Fibroblast of lung (primary cell): ENCODE data around the gene GALP. TPM values are rescaled to one million over a fixed set of nuclear protein-coding genes. Genes with fewer than 3 reads are reported as not detected.

ENCODE experiments used
- DNase-seq, 2 donors: peaks; one replicate each; pipeline versions ENCODE4 v3.0.0 to v3.0.0-alpha.2; 2010; ENCODE audit warnings: low read depth in 2 of 2
- H2AFZ ChIP-seq: 2 replicates; pipeline ENCODE4 v1.5.1; 2012; ENCODE audit warnings: low read length, control low read depth, inconsistent platforms
- H3K27ac ChIP-seq: 2 replicates; pipeline ENCODE4 v1.5.1; 2011; ENCODE audit warnings: low read length, control low read depth; ENCODE audit not compliant: insufficient read depth
- H3K27me3 ChIP-seq: 2 replicates; pipeline ENCODE4 v1.5.1; 2011; ENCODE audit warnings: mild to moderate bottlenecking, low read length; ENCODE audit not compliant: control insufficient read depth, insufficient read depth
- H3K36me3 ChIP-seq: 2 replicates; pipeline ENCODE4 v1.5.1; 2011; ENCODE audit warnings: low read length; ENCODE audit not compliant: control insufficient read depth, insufficient read depth
- H3K4me1 ChIP-seq: 2 replicates; pipeline ENCODE4 v1.5.1; 2011; ENCODE audit warnings: low read length; ENCODE audit not compliant: control insufficient read depth, insufficient read depth; ENCODE audit errors: extremely low read depth
- H3K4me2 ChIP-seq: 2 replicates; pipeline ENCODE4 v1.5.1; 2011; ENCODE audit warnings: low read length, control low read depth; ENCODE audit not compliant: insufficient read depth; ENCODE audit errors: extremely low read depth
- H3K4me3 ChIP-seq, 4 experiments: fragments of 200-600 bp in 1 of 4; sonication (generic) in 1 of 4; replicated peaks in 1 of 4; 2 replicates each; pipeline ENCODE4 v1.5.1; 2011 to 2016; ENCODE audit warnings: low read length in 4 of 4, low read depth in 3 of 4, mild to moderate bottlenecking in 3 of 4, control low read depth in 2 of 4, inconsistent platforms in 1 of 4, mixed read lengths in 1 of 4; ENCODE audit not compliant: insufficient read depth in 1 of 4; ENCODE audit errors: control extremely low read depth in 1 of 4
- H3K79me2 ChIP-seq: 2 replicates; pipeline ENCODE4 v1.5.1; 2012; ENCODE audit warnings: mild to moderate bottlenecking, low read length, inconsistent platforms; ENCODE audit not compliant: control insufficient read depth, insufficient read depth
- H3K9ac ChIP-seq: 2 replicates; pipeline ENCODE4 v1.5.1; 2011; ENCODE audit warnings: mild to moderate bottlenecking, low read length, control low read depth; ENCODE audit not compliant: insufficient read depth
- H3K9me3 ChIP-seq: 2 replicates; pipeline ENCODE4 v1.5.1; 2012; ENCODE audit warnings: low read depth, low read length; ENCODE audit not compliant: control insufficient read depth, insufficient read depth
- H4K20me1 ChIP-seq: 2 replicates; pipeline ENCODE4 v1.5.1; 2011; ENCODE audit warnings: low read length; ENCODE audit not compliant: control insufficient read depth, insufficient read depth; ENCODE audit errors: extremely low read depth
- EZH2 ChIP-seq: IDR thresholded peaks from 2 replicates; pipeline ENCODE4 v1.5.1; 2012; ENCODE audit warnings: low read length, control low read depth, mild to moderate bottlenecking; ENCODE audit errors: missing control alignments
- polyA plus RNA-seq, 2 donors: library from polyadenylated mRNA; depleted of rRNA in 1 of 2; stranded (reverse) in 1 of 2; unstranded in 1 of 2; fragments of >200 nt; gene quantifications; 2 replicates each; pipeline ENCODE4 v1.2.1, GENCODE V29; 2011 to 2012; ENCODE audit warnings: missing spikeins in 1 of 2
- total RNA-seq: library from RNA; depleted of rRNA; stranded (reverse); fragments of >200 nt; gene quantifications from 2 replicates; pipeline ENCODE4 v1.2.1, GENCODE V29; 2014
- TF ChIP-seq, protein P1 (sequence below), 2 donors: IDR thresholded peaks in 1 of 2; conservative IDR thresholded peaks in 1 of 2; 1 replicate in 1 of 2; 2 replicates in 1 of 2; pipeline ENCODE4 v1.5.1; 2011 to 2012; ENCODE audit warnings: low read length in 2 of 2, control low read depth in 1 of 2, inconsistent platforms in 1 of 2, low read depth in 1 of 2, mild to moderate bottlenecking in 1 of 2

Gene GALP
- total and polyA plus RNA-seq, 2 donors (not counting 1 experiment from before 2014, with no cell fraction given): not detected

DNA sequence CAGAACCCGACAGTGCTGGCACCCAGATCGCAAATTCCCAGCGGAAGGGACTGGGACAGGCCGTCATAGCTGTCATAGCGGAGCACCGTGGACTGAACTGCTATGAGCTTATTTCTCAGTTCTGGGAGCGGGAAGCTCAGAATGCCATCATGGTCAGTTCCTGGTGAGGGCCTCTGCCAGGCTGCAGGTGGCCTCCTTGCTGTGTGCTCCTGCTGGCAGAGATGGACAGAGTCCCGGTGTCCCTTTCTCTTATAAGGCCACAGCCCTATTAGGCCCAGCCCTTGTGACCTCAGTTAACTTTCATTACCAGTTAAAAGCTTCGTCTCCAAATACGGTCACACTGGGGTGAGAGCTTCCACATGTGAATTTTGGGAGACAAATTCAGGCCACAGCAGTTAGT is 30.1 kb upstream of the GALP start:
- H3K27ac ChIP-seq: no peak overlapping the region
- TF ChIP-seq, protein P1, sequence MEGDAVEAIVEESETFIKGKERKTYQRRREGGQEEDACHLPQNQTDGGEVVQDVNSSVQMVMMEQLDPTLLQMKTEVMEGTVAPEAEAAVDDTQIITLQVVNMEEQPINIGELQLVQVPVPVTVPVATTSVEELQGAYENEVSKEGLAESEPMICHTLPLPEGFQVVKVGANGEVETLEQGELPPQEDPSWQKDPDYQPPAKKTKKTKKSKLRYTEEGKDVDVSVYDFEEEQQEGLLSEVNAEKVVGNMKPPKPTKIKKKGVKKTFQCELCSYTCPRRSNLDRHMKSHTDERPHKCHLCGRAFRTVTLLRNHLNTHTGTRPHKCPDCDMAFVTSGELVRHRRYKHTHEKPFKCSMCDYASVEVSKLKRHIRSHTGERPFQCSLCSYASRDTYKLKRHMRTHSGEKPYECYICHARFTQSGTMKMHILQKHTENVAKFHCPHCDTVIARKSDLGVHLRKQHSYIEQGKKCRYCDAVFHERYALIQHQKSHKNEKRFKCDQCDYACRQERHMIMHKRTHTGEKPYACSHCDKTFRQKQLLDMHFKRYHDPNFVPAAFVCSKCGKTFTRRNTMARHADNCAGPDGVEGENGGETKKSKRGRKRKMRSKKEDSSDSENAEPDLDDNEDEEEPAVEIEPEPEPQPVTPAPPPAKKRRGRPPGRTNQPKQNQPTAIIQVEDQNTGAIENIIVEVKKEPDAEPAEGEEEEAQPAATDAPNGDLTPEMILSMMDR (conservative IDR thresholded peaks at IDR 0.05 in 1 of 2, IDR thresholded peaks at IDR 0.05 in 1 of 2; ENCODE audit: low read depth in 1 of 2, low read length in 2 of 2): no peak
- no peak for TF ChIP-seq EZH2
- no peak for DNase-seq
- no peaks in the 10 kb centered on the region for H3K27me3 ChIP-seq
- H3K4me1 ChIP-seq: no peaks in the 10 kb centered on the region
- H4K20me1 ChIP-seq: no peaks in the 10 kb centered on the region
- no peak overlapping the region for H3K4me2 ChIP-seq
- H3K79me2 ChIP-seq: peaks cover 18% of the 10 kb centered on the region
- no peak overlapping the region for H2AFZ ChIP-seq
- H3K9me3 ChIP-seq: no peaks in the 10 kb centered on the region
- peaks cover 6% of the 10 kb centered on the region for H3K36me3 ChIP-seq
- no peak overlapping the region for H3K9ac ChIP-seq
- no peak overlapping the region for H3K4me3 ChIP-seq

DNA sequence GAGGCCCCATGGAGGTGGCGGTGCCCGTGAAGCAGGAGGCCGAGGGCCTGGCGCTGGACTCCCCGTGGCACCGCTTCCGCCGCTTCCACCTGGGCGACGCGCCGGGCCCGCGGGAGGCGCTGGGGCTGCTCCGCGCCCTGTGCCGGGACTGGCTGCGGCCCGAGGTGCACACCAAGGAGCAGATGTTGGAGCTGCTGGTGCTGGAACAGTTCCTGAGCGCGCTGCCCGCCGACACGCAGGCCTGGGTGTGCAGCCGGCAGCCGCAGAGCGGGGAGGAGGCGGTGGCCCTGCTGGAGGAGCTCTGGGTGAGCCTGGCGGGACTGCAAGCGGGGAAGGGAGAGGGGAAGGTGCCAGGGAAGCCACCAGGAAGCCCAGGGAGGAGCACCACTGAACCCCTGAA is 28.9 kb upstream of the GALP start:
- Histone ChIP-seq H3K27ac (no peak overlapping the region), H3K4me1 (no peaks in the 10 kb centered on the region), H3K27me3 (no peaks in the 10 kb centered on the region), H2AFZ (no peak overlapping the region), H3K4me3 (no peak overlapping the region), H3K36me3 (peaks cover 6% of the 10 kb centered on the region), H3K79me2 (peaks cover 14% of the 10 kb centered on the region), H3K9ac (no peak overlapping the region), H4K20me1 (no peaks in the 10 kb centered on the region), H3K9me3 (no peaks in the 10 kb centered on the region), H3K4me2 (no peak overlapping the region)
- no peak for DNase-seq
- no peak for TF ChIP-seq EZH2
- TF ChIP-seq, protein P1 (conservative IDR thresholded peaks at IDR 0.05 in 1 of 2, IDR thresholded peaks at IDR 0.05 in 1 of 2; ENCODE audit: low read depth in 1 of 2, low read length in 2 of 2): no peak

DNA sequence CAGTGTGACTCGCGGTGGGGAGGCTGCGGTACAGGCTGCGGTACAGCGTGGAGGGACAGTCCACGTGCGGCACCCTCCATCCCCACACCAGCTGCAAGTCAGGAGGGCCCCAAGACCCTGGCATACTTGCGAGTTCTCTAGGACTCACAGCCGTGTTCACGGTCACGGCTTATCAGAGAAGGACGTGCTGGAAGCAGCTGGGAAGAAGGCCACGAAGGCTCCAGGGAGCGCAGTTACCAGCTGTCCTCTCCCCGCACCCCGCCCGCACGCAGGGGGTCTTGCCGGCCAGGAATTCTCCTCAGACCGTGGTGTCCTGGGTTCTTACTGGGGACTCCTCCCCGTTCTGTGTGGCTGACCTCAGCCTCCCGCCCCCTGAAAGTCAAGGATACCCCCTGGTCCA is 28.5 kb upstream of the GALP start:
- H2AFZ ChIP-seq: no peak overlapping the region

More for the DNA sequence above, 28.5 kb upstream of the GALP start:
- Histone ChIP-seq H3K9me3 (no peaks in the 10 kb centered on the region), H3K36me3 (peaks cover 6% of the 10 kb centered on the region), H3K27ac (no peak overlapping the region), H3K4me2 (no peak overlapping the region), H3K4me3 (no peak overlapping the region), H3K79me2 (peaks cover 11% of the 10 kb centered on the region), H3K4me1 (no peaks in the 10 kb centered on the region), H3K27me3 (no peaks in the 10 kb centered on the region), H4K20me1 (no peaks in the 10 kb centered on the region), H3K9ac (no peak overlapping the region)
- DNase-seq: no peak
- TF ChIP-seq EZH2: no peak
- TF ChIP-seq, protein P1 (conservative IDR thresholded peaks at IDR 0.05 in 1 of 2, IDR thresholded peaks at IDR 0.05 in 1 of 2; ENCODE audit: low read depth in 1 of 2, low read length in 2 of 2): no peak
